ENCODE results near the gene THOC6.
A peak's percentile ranks its signal among the peaks of the same experiment; 100 is the strongest.

Gene THOC6

GRCh38 chr16:3017794-3018506 lies 5.9 kb upstream of the THOC6 start, which contains the start of gene CLDN6:
Gene CLDN6 (minus strand): TSS chr16:3018183. CDS start chr16:3016021, 2,162 bp downstream.
- DNase-seq = peak; percentile 80

DNA sequence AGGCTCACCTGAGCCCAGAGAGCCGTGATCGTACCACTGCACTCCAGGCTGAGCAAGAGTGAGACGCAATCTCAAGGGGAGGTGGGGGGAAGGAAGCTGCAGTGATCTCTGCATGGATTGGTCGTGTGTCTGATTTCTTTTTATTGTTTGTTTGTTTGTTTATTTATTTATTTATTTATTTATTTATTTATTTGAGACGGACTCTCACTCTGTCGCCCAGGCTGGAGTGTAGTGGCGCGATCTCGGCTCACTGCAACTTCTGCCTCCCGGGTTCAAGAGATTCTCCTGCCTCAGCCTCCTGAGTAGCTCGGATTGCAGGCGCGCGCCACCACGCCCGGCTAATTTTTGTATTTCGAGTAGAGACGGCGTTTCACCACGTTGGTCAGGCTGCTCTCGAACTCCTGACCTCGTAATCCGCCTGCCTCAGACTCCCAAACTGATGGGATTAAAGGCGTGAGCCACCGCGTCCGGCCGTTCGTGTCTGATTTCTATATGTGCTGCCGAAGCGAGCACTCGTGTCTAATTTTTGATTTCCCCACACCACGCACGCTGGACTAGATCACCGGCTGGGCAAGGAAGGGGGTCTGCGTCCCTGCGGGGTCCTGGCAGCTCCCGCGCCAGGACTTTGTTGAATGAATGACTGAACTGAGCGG lies 4.1 kb upstream of the THOC6 start:
- DNase-seq = no peak

- peak; percentile 86 for DNase-seq
These were observed 3.6 kb upstream of the THOC6 start, which contains the start of gene TNFRSF12A for GRCh38 chr16:3020247-3020603. Gene TNFRSF12A (plus strand): TSS chr16:3020368. CDS start chr16:3020398, 30 bp downstream.

DNA sequence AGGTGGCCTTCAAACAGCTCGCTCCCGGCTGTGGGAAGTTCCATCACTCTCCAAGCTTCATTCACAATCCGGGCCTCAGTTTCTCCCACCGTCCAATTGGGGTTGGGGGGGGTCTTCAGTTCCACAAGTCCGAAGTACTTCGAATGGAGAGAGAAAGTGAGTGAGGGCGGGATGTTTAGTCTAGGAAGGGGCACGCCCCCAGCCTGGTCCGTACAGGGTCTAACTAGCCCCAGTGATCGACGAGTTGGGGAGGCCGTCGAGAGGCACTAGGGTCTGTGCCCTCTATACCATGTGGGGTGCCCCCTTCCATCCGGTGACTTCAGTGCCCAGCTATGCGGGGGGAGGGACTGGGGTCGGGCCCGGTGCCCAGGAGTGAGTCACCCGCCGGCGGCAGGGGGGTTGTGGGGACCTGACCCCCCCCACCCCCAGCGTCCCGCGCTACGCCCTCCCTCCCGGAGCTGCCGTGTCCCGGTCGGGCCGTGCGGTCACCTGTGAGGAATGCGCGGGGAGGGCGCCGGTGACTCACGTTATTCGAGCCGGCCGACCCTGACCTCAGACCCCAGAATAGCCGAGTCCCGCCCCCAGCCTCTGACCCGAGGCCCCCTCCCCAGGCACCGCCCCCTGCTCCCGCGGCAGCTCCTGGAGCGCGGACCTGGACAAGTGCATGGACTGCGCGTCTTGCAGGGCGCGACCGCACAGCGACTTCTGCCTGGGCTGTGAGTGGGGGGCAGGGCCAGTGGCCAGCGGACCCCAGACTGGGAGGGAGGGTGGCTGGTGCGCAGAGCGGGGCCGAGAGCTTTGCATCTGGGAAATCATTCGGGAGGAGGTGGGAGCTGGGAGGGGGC lies 3.0 kb upstream of the THOC6 start:
- peak; percentile 76 for DNase-seq

DNA sequence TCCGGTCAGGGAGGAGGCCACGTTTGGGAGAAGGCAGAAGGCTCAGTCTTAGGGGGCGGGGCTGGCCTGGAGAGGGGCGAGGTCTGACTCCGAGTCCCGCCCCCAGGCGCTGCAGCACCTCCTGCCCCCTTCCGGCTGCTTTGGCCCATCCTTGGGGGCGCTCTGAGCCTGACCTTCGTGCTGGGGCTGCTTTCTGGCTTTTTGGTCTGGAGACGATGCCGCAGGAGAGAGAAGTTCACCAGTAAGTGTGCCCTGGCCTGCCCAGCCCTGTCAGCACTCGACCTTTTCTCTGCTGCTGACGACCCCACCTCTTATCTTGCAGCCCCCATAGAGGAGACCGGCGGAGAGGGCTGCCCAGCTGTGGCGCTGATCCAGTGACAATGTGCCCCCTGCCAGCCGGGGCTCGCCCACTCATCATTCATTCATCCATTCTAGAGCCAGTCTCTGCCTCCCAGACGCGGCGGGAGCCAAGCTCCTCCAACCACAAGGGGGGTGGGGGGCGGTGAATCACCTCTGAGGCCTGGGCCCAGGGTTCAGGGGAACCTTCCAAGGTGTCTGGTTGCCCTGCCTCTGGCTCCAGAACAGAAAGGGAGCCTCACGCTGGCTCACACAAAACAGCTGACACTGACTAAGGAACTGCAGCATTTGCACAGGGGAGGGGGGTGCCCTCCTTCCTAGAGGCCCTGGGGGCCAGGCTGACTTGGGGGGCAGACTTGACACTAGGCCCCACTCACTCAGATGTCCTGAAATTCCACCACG lies 2.2 kb upstream of the THOC6 start:
- peak; percentile 89 for DNase-seq

- peak; percentile 92 for DNase-seq
These were observed 1.6 kb upstream of the THOC6 start for GRCh38 chr16:3022208-3022683.

GRCh38 chr16:3022684-3023414 lies 986 bp upstream of the THOC6 start:
- no peak for DNase-seq

GRCh38 chr16:3023415-3023668 lies 493 bp upstream of the THOC6 start:
- DNase-seq = no peak

GRCh38 chr16:3025032-3026002 lies 1.5 kb downstream of the THOC6 start:
- no peak for DNase-seq

- DNase-seq = no peak
These were observed 2.2 kb downstream of the THOC6 start for GRCh38 chr16:3026003-3026378.

DNA sequence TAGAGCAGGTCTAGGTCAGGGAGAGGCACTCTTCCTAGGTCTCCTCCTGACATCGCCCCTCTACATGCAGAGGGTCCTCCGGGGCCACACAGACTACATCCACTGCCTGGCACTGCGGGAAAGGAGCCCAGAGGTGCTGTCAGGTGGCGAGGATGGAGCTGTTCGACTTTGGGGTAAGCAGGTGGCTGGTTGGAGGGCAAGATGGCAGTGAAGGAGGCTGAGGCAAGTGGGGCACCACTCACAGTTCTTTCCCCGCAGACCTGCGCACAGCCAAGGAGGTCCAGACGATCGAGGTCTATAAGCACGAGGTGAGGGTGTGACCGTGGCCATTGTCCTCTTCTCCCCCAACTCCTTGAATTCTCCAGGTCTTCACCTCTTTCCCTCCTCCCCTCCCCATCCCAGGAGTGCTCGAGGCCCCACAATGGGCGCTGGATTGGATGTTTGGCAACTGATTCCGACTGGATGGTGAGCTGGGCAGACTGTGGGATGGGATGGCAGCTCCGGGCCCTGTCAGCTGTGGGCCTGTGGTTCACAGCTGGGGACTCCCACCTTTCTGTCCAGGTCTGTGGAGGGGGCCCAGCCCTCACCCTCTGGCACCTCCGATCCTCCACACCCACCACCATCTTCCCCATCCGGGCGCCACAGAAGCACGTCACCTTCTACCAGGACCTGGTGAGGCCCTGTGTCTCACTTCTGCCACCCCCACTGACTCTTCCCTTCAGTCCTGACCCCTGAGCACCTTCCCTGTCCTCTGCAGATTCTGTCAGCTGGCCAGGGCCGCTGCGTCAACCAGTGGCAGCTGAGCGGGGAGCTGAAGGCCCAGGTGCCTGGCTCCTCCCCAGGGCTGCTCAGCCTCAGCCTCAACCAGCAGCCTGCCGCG lies 3.0 kb downstream of the THOC6 start:
- no peak for DNase-seq

- no peak for DNase-seq
These were observed 3.6 kb downstream of the THOC6 start for GRCh38 chr16:3027489-3027795.

- DNase-seq = peak; percentile 96
These were observed 4.3 kb downstream of the THOC6 start for GRCh38 chr16:3027983-3028715.

GRCh38 chr16:3028716-3029319 lies 5.0 kb downstream of the THOC6 start:
- DNase-seq = no peak

DNA sequence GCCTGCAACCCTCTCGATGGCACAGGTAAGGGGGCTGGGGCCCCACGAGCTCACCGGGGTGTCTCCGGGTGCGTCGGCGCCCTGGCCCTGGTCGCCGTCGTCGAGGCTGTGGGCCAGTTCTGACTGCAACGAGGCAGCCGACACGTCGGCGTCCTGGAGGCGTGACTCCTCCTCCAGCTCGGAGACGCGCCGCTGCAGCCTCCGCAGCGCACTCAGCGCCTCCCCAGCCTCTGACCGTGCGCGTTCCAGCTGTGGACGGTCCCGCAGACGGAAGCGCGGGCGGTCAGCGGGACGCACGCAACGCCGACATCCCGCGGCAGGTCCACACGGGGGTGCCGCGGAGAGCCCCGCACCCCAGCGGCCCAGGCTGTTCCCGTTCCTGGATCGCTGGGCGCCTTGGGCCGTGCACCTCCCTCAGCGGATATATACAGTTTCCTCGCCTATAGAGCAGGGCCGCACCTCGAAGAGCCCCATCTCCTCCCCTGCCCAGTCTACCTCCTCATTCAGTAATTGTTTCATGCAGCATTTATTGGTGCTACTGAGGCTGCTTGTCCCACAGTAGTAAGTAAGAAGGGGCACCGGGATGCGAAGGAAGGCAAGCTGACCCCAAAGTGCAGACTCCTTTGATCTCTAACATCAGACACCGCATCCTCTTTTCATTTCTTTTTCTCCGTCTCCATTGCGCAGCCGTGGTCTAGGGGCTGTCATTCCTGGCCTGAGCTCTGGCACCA lies 5.8 kb downstream of the THOC6 start:
- peak; percentile 80 for DNase-seq

DNA sequence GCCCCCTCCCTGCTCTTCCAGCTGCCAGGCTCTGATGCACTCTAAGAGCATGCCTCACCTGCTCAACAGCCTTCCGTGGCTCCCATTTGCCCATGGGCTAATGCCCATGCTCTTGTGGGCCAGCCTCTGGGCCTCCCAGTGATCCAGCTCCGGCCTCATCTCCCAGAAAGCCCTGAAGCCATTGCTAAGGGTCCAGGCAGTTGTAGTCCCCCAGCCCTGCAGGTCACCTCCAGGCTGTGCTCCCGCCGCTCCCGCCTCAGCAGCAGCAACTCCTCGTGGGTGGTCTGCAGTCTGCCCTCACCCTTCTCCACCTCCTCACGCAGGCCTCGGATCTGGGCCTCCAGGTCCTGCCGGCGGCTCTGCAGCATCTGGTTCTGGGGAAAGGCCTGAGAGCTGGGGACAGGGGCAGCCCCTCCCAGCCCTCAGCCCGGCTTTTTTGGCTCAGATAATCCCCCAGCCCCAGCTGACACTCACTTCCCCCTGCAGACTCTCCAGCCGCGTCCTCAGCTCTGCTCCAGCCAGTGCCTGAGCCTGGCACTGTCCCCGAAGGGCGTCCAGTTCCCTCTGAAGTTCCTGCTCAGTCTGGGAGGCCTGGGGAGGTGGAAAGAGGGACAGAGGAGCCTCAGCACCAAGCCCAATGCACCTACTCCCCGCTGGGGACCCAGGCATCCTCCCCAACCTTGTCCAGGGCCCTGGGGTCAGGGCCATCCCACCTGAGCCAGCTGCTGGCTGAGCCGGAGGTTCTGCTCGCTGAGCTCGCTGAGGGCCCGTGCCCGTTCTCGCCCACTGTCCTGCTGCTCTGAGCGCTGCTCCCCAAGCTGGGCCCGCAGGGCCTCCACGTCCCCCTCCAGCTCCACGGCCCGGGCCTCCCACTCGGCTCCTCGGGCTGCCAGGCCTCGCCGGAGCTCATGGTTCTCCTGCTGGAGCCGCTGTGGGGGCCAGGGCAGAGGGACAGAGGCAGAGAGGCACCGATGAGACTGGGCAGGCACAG lies 6.7 kb downstream of the THOC6 start:
- no peak for DNase-seq

DNA sequence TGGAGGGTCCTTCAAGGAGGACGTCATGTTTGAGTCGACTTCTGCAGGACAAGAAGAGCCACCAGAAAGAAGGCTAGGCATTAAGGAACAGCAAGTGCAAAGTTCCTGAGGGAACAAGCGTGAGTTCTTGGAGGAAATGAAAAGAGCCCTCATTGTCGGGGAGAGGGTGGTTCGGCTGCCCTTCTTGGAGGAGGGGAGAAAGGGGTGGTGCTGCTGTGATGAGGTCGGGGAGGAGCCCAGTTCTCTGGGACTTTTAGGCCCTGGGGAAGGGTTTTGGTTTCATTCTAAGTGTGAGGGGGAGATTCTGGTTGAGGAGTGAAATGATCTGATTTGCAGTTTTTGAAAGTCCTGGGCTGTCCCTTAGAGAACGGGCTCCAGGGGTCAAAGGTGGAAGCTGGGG lies 8.8 kb downstream of the THOC6 start:
- no peak for DNase-seq
